ENCODE results near the gene RTN4.

The RTN4 gene

GRCh38 chr2:55031505-55031904, 18.7 kb downstream of the RTN4 start:
- no peak for TF ChIP-seq CTCF (IDR thresholded peaks at IDR 0.05)
- intact Hi-C loops (cut with DNase I; ENCODE audit: low total_unique reads): no loop called here
- Histone ChIP-seq H3K4me3 (no peak overlapping the region), H3K27ac (no peak overlapping the region), H3K4me1 (peaks cover 2 to 77% (median 41%) of the 10 kb centered on the region in 4 donors), H3K9me3 (peaks cover 0 to 5% (median 5%) of the 10 kb centered on the region in 3 donors), H3K27me3 (no peaks in the 10 kb centered on the region), H3K36me3 (no peaks in the 10 kb centered on the region)
- DNase-seq: no peak

GRCh38 chr2:55030766-55031165, 19.5 kb downstream of the RTN4 start:
- Histone ChIP-seq H3K4me1 (peaks cover 6 to 84% (median 46%) of the 10 kb centered on the region in 4 donors), H3K9me3 (peaks cover 0 to under 1% (median under 1%) of the 10 kb centered on the region in 3 donors), H3K27ac (no peak overlapping the region), H3K4me3 (no peak overlapping the region), H3K27me3 (no peaks in the 10 kb centered on the region), H3K36me3 (no peaks in the 10 kb centered on the region)
- TF ChIP-seq CTCF (IDR thresholded peaks at IDR 0.05): no peak
- intact Hi-C loops (cut with DNase I; ENCODE audit: low total_unique reads): no loop called here
- DNase-seq: no peak

- Histone ChIP-seq H3K4me3 (no peak overlapping the region), H3K4me1 (peaks cover 10 to 98% (median 59%) of the 10 kb centered on the region in 4 donors), H3K9me3 (no peaks in the 10 kb centered on the region), H3K36me3 (no peaks in the 10 kb centered on the region), H3K27me3 (no peaks in the 10 kb centered on the region), H3K27ac (no peak overlapping the region)
- no peak for TF ChIP-seq CTCF (IDR thresholded peaks at IDR 0.05)
- intact Hi-C loops (cut with DNase I; ENCODE audit: low total_unique reads): no loop called here
- no peak for DNase-seq
These were observed 21.2 kb downstream of the RTN4 start for GRCh38 chr2:55029098-55029497.

GRCh38 chr2:55027226-55027625, 23.0 kb downstream of the RTN4 start:
- intact Hi-C loops (cut with DNase I; ENCODE audit: low total_unique reads): no loop called here
- no peak overlapping the region for H3K4me3 ChIP-seq
- H3K36me3 ChIP-seq: no peaks in the 10 kb centered on the region
- H3K4me1 ChIP-seq: peaks cover 10 to 96% (median 66%) of the 10 kb centered on the region in 4 donors
- no peak for DNase-seq
- no peaks in the 10 kb centered on the region for H3K27me3 ChIP-seq
- no peak for TF ChIP-seq CTCF (IDR thresholded peaks at IDR 0.05)
- H3K9me3 ChIP-seq: no peaks in the 10 kb centered on the region
- H3K27ac ChIP-seq: no peak overlapping the region

- intact Hi-C loops (cut with DNase I; ENCODE audit: low total_unique reads): no loop called here
- no peak for TF ChIP-seq CTCF (IDR thresholded peaks at IDR 0.05)
These were observed 24.0 kb downstream of the RTN4 start for GRCh38 chr2:55026202-55026601.

GRCh38 chr2:55025627-55026026, 24.6 kb downstream of the RTN4 start:
- H3K27ac ChIP-seq: no peak overlapping the region
- peaks cover 10 to 92% (median 57%) of the 10 kb centered on the region in 4 donors for H3K4me1 ChIP-seq

More at GRCh38 chr2:55026202-55026601, 24.0 kb downstream of the RTN4 start:
- DNase-seq: no peak
- no peaks in the 10 kb centered on the region for H3K36me3 ChIP-seq
- no peak overlapping the region for H3K27ac ChIP-seq
- no peak overlapping the region for H3K4me3 ChIP-seq
- H3K9me3 ChIP-seq: no peaks in the 10 kb centered on the region
- H3K27me3 ChIP-seq: no peaks in the 10 kb centered on the region
- H3K4me1 ChIP-seq: peaks cover 10 to 96% (median 61%) of the 10 kb centered on the region in 4 donors

More at GRCh38 chr2:55025627-55026026, 24.6 kb downstream of the RTN4 start:
- Histone ChIP-seq H3K36me3 (no peaks in the 10 kb centered on the region), H3K9me3 (no peaks in the 10 kb centered on the region), H3K4me3 (no peak overlapping the region), H3K27me3 (no peaks in the 10 kb centered on the region)
- DNase-seq: no peak
- TF ChIP-seq CTCF (IDR thresholded peaks at IDR 0.05): no peak
- intact Hi-C loops (cut with DNase I; ENCODE audit: low total_unique reads): no loop called here

Data from tibial artery (tissue), 4 donors.